GM18951 (cell line): ENCODE measurements around the gene RASD1.

Experiments
- POLR2A ChIP-seq: IDR thresholded peaks from 4 replicates; pipeline ENCODE4 v1.6.1; 2011; ENCODE audit warnings: mild to moderate bottlenecking; ENCODE audit not compliant: insufficient read length, insufficient read depth; ENCODE audit errors: extremely low read depth
- in situ Hi-C: fragments of 300-500 bp; cut with MboI; formaldehyde crosslinking; loops from one replicate; pipeline ENCODE4 v1.12.0; 2022; ENCODE audit warnings: low sequenced_read_pairs, mixed read lengths, inconsistent platforms; ENCODE audit not compliant: unreplicated experiment

The RASD1 gene

DNA sequence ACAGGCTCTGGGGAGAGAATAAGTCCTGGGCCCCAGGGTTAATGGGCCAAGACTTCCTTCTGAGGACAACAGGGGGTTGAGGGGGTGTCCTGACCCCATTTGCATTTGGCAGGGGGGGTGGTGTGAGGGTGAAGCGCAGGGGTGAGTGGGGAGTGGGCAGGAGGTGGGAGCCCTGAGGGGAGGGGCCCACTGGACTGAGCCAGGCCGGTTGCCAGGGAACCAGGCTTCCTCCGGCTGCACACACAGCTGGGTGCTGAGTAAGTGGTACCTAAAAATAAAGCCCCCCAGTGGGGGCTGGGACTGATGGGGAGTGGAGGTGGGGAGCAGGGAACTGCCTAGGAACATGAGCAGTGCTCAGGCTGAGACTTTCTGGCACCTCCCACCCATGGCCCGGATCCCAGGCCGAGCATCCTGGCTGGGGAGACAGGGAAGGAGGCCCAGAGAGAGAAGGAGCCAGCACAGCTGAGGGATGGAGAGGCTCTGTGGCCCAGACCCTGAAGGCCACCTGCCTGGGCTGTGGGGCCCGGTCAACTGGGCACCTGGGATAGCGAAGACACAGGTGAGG, 7.5 kb upstream of the RASD1 start:
- in situ Hi-C loops: no loop called here
- TF ChIP-seq POLR2A: no peak

- in situ Hi-C loops: no loop called here
- TF ChIP-seq POLR2A: no peak
These were observed 6.8 kb upstream of the RASD1 start for GRCh38 chr17:17502741-17503565.

- in situ Hi-C loops: no loop called here
- TF ChIP-seq POLR2A: no peak
These were observed 4.9 kb upstream of the RASD1 start for GRCh38 chr17:17500999-17501605.

DNA sequence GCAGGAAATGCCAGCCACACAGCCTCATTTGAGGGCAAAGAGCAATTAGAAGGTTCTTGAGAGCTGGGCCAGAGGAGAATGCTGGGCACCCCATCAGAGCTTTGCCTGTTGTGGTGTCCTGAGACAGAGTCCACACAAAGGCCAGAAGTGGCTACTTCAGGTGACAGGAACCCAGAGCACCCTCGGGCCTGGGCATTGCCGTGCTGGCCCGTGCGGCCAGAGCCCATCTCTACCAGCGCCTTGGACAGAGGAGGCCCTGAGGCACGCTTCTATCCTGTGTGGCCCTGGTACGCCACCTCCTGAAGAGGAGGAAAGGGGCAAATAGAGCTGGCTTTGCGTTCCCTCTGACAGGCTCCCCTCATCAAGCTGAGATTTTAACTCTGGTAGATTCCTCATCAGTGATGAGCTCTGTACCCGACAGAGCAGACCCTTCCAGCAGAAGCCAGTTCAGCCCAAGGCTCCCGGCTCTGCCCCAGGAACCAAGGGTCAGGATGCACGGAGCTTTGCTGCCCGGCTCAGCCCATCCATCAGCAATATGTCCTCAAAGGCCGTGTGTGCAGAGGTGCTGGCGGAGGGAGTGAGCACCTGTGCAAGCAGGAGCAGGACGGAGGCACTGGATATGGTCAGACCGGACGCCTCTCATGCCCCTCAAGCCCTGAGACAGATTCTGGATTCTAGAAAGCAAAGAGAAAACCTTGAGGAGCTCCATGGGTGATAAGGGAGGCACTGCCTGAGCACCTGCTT, 3.4 kb upstream of the RASD1 start:
- in situ Hi-C loops: loop anchor here (5.0 kb wide), 1 partner anchor 143 kb away; no protein-coding TSS in a partner anchor
- TF ChIP-seq POLR2A: no peak

DNA sequence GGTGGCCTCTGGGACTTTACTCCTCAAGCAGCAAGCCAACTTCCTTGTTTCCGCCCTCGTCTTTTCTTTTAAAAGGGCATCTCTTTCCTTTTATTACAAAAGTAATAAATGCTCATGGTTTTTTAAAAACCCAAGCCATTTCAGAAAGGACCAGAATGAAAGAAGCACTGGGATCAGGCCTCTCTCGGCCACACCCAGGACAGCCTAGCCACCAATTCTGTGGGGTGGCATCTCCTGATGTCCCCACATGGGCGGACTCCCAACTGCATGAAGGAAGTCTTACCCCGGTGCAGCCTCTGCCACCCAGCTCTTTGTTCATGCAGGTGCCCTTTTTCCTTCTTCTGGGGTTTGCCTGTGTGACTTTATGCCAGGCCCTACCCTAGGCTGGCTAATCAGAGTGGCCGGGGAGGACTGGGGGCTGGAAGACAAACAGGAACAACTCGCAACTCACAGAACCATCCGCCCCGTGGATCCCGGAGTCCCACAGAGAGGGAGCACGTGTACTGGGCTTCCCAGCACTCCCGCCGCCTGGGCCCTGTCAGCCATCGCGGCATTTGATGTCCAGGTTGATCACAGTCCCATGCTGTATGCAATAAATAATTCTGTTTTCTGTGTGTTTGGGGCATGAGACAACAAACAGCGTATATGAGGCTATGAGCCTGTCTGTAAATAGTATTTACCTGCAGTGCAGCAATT, 2.6 kb upstream of the RASD1 start:
- in situ Hi-C loops: loop anchor here (5.0 kb wide), 1 partner anchor 144 kb away; no protein-coding TSS in a partner anchor
- TF ChIP-seq POLR2A: no peak

GRCh38 chr17:17497845-17498520, 1.8 kb upstream of the RASD1 start:
- no peak for TF ChIP-seq POLR2A
- in situ Hi-C loops: loop anchor here (5.0 kb wide), 1 partner anchor 144 kb away; no protein-coding TSS in a partner anchor

GRCh38 chr17:17497065-17497844, 1.1 kb upstream of the RASD1 start:
- in situ Hi-C loops: loop anchor here (5.0 kb wide), 1 partner anchor 145 kb away; no protein-coding TSS in a partner anchor
- no peak for TF ChIP-seq POLR2A

- in situ Hi-C loops: loop anchor here (5.0 kb wide), 1 partner anchor 147 kb away; no protein-coding TSS in a partner anchor
These were observed 533 bp downstream of the RASD1 start for GRCh38 chr17:17495536-17496188.

DNA sequence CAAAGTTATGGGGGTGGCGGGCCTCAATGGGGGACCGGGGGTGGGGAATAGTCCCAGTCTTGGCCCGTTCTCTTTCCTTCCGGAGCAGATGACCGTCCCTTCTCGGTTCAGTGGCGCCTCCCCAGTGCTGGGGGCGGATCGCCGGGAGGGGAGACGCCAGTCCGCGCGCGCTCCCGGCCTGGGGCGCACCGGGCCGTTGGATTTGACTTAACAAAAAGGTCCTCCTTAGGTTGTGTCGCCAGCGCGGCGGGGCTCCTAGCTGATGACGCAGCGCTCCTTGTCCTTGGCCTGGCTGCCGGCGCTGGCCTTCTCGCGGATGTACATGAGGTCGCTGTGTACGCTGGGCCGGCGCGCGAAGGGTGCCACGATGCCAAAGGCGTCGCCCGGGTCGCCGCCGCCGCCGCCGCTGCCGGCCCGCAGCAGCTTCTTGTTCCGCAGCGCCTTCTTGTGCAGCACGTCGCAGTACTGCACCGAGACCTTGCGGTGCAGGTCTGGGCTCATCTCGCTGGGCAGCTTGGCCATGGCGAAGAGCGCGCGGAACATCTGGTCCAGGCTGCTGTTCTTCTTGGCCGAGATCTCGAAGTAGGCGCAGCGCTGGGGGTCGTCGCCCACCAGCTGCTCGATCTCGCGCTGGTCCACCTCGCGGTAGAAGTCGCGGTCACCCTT, 1.2 kb downstream of the RASD1 start:
- in situ Hi-C loops: loop anchor here (5.0 kb wide), 1 partner anchor 147 kb away; no protein-coding TSS in a partner anchor
- no peak for TF ChIP-seq POLR2A

More at GRCh38 chr17:17495536-17496188, 533 bp downstream of the RASD1 start:
- TF ChIP-seq POLR2A: no peak

GRCh38 chr17:17494499-17494869, 1.7 kb downstream of the RASD1 start:
- no peak for TF ChIP-seq POLR2A
- in situ Hi-C loops: no loop called here
